ENCODE measurements around the gene NAIF1.

Gene NAIF1

GRCh38 chr9:128102196-128102595, 35.1 kb upstream of the NAIF1 start:
- DNase-seq = no peak

GRCh38 chr9:128101690-128102089, 34.6 kb upstream of the NAIF1 start:
- no peak for DNase-seq

- DNase-seq = no peak
These were observed 34.1 kb upstream of the NAIF1 start for GRCh38 chr9:128101231-128101661.

GRCh38 chr9:128100581-128100980, 33.5 kb upstream of the NAIF1 start:
- DNase-seq = no peak

- DNase-seq = no peak
These were observed 32.9 kb upstream of the NAIF1 start for GRCh38 chr9:128099932-128100491.

GRCh38 chr9:128099231-128099931, 32.3 kb upstream of the NAIF1 start:
- DNase-seq = no peak

GRCh38 chr9:128098297-128099230, 31.4 kb upstream of the NAIF1 start:
- peak; percentile 98 for DNase-seq

GRCh38 chr9:128097543-128098296, 30.6 kb upstream of the NAIF1 start:
- DNase-seq = no peak

GRCh38 chr9:128096616-128097536, 29.8 kb upstream of the NAIF1 start:
- no peak for DNase-seq

- DNase-seq = no peak
These were observed 27.9 kb upstream of the NAIF1 start for GRCh38 chr9:128094950-128095544.

- DNase-seq = peak; percentile 99
These were observed 27.2 kb upstream of the NAIF1 start for GRCh38 chr9:128094166-128094949.

- DNase-seq = no peak
These were observed 25.9 kb upstream of the NAIF1 start for GRCh38 chr9:128093011-128093410.

- DNase-seq = no peak
These were observed 25.3 kb upstream of the NAIF1 start for GRCh38 chr9:128092199-128092977.

- no peak for DNase-seq
These were observed 24.5 kb upstream of the NAIF1 start for GRCh38 chr9:128091571-128091970.

- no peak for DNase-seq
These were observed 24.0 kb upstream of the NAIF1 start for GRCh38 chr9:128091144-128091543.

- no peak for DNase-seq
These were observed 22.2 kb upstream of the NAIF1 start for GRCh38 chr9:128089299-128089698.

- DNase-seq = no peak
These were observed 21.3 kb upstream of the NAIF1 start for GRCh38 chr9:128088253-128088945.

- no peak for DNase-seq
These were observed 20.1 kb upstream of the NAIF1 start for GRCh38 chr9:128087262-128087661.

GRCh38 chr9:128085943-128086342, 18.8 kb upstream of the NAIF1 start:
- no peak for DNase-seq
